Activated gamma-delta T cell treated with anti-CD3 and anti-CD28 coated beads, Interleukin-2, amount 50 U/mL, for 16 hours (primary cell): ENCODE results near the gene CDH23.
"Not testable (repeated sequence)": the region's sequence is repeated elsewhere in the genome, so short reads cannot be mapped to it uniquely, and the experiment has no call there.

Source experiments
- DNase-seq: peaks from one replicate; pipeline ENCODE4 v3.0.0-alpha.2; 2020; ENCODE audit warnings: low read depth

The CDH23 gene

DNA sequence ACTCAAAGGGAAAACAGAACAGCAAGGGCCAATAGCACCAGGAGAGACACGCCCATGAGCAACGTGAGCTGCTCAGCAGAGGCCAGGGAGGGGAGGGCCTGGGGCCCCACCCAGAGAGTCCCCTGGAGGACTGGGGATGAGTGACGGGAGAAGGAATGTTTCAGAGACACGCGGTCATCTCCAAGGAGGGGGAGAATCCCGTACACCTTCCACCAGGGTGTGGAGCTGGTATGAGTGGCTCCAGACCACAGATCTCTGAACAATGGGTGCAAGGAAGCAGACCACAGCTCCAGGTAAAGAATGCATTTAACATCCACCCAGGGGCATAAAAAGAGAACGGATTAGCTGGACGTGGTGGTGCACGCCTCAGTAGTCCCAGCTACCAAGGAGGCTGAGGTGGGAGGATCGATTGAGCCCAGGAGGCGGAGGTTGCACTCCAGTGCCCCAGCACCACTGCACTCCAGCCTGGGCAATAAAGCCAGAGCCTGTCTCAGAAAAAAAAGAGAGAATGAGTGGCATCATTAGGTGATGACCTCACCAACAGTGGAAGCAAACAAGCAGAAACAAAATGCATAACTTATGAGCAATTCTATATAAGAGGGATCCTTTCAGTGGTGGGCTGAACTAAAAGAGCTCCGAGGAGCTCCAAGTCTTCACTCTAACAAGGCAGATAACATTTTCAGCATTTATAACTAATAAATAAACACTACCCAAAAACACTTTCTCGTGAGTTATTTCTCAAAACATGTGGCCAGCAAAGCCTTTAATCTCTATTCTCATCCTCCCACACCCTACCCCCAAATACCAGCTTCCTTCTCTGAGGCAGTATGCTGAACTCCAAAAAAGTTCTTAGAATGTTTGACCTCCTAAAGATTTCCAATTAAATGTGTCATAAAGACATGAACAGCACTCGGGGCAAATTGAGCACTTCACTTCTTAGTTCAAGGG lies 441.8 kb downstream of the CDH23 start:
- DNase-seq, result no peak

GRCh38 chr10:71840177-71840957 lies 443.6 kb downstream of the CDH23 start:
- no peak for DNase-seq

DNA sequence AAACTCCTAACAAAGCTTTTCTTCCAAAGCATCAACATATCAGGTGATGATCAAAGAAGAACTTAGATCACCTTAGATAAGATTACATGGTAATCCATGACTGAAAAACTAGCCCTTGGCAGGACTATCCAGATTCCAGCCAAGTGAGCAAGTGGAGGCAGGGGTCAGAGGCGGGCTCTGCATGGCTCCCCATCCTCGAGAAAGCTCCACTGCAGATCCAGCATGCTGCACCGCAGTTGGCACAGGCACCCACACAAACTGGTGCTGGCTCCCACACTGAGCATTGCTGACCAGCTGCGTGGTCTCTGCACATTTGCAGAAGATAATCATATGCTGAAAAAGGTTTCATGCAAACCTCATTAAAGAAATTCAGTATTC lies 444.2 kb downstream of the CDH23 start:
- DNase-seq, result no peak

- DNase-seq, result no peak
Measured at GRCh38 chr10:71842422-71842821, 445.7 kb downstream of the CDH23 start.

DNA sequence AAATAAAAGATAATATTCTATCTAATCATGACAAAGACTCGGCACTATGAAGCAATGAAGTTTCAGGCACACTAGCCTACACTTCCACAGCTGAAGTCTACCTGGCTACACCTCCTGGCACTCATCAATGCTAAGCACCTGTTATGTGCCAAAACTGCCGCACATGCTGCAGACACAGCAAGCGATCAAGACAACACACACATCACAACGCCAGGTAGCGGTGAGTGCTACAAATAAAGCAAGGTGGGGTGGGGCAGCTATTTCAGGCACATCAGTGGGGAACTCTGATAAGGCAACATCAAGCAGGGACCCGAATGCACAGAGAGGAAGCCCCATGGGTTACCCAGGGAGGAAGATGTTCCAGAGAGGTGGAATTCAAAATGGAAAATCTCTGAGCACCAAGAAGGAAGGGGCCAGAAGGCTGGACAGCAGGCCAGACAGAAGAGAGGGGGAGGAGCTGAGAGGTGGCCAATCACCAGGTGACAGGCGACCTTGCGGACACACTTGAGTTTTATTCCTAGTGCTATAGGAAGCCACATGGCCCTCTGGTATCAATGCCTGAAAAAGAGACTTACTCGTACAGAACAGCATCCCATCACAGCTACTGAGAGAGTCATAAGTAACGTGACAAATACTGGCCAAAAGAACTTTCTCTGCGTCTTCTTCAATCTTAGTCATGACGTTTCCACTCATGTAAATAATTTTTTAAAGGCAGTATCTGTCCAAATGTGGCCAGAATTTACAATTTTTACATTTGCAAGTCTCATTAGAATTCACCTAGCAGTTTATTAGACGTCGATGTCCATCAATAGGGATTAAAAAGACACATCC lies 446.4 kb downstream of the CDH23 start:
- DNase-seq, result no peak

DNA sequence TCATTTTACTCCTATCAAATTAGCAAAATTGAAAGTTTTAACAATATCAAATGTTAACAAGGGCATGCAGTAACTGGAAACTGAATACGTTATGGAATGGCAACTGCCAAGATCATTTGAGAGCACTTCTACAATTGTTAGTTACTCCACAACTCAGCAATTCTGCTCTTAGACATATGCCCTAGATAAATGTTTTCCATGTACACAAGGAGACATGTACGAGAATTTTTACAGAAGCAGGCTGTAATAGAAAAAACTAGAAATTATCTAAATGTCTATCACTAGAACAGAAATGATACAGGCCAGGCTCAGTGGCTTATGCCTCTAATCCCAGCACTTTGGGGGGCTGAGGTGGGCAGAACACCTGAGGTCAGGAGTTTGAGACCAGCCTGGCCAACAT lies 447.4 kb downstream of the CDH23 start:
- no peak for DNase-seq

- no peak for DNase-seq
Measured at GRCh38 chr10:71844695-71845094, 448.0 kb downstream of the CDH23 start.

GRCh38 chr10:71845410-71846405 lies 449.0 kb downstream of the CDH23 start:
- no peak for DNase-seq

- DNase-seq, result no peak
Measured at GRCh38 chr10:71846816-71847215, 450.1 kb downstream of the CDH23 start.

DNA sequence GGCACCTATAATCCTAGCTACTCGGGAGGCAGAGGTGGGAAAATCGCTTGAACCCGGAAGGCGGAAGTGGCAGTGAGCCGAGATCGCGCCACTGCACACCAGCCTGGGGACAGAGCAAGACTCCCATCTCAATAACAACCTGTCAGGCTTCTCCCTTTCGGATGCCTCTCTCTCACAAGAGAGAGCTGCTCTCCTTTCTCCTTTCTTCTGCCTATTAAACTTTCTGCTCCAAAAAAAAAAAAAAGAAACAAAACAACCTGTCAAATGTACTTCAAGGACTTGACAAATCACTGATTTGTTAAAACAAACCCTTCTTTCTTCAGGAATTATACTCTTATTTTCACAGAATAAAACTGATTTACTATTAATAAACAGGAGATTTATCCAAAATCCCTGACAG lies 450.7 kb downstream of the CDH23 start:
- no peak for DNase-seq

DNA sequence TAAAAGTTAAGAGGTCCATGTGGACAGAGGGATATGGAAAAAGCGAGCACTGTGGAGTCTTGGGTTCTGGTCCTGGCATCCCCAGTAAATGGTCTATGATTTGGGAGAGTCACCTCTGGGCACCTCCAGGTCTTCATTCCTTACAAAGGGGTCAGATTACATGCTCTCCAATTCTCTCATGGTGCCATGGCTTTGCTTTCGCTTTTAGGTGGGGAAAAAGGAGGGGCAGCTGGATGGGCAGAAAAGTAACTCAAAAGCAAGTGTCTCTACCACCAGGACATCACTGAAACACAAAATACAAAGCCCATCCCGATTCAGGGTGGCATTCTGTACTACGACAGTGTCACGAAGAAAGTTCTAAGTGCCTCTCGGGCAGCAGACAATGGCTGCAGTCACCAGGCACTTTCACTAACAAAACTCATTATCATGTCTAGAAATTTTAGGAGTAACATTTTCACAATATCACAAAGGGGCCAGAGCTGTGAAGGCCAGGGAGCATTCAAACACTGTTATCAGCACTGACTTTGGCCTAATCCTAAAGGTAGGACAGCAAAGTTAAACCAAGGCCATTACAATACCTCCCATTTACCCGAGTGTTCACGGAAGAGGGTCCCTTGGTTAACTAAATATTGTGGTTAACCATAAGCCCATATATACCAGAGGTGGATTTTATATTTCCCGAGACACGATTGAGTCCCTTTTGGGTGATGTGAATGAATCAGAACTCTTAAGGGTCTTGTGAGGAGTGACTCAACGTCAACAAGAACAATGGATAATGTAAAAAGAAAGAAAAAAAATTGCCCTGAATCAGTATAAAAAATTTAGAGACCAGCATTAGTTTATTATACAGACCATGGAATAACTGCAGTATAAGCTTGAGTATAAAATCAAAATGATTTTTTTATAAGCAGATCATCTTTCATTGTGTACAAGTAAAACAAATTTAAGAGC lies 451.9 kb downstream of the CDH23 start:
- no peak for DNase-seq

- DNase-seq, result no peak
Measured at GRCh38 chr10:71849461-71849908, 452.8 kb downstream of the CDH23 start.

DNA sequence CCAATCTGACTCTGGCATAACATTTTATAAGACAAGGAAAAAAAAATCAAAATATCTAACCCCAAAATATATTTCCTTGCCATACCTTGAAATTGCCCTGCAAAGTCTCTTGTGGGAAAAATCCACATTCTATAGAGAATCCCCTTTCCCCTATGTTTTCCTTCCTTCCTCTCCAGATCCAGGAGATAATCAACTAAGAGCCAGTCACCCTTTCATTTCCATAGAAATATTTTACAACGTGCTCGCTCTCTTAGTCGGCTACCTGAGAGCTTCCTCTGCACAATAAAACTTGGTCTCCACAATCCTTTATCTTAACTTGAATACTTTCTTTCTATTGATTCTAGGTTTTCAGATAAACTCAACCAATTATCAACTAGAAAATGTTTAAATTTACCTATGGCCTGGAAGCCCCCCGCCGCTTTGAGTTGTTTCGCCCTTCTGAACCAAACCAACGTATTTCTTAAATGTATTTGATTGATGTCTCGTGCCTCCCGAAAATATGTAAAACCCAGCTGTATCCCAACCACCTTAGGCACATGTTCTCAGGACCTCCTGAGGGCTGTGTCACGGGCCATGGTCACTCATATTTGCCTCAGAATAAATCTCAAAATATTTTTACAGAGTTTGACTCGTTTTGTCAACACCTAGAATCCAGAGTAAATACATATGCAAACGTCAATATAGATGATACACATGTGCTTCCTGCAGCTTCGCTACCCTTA lies 453.5 kb downstream of the CDH23 start:
- no peak for DNase-seq

GRCh38 chr10:71850743-71851464 lies 454.2 kb downstream of the CDH23 start, which contains the start of gene PSAP:
Gene PSAP (minus strand): TSS chr10:71851251. CDS start chr10:71851221, 30 bp downstream.
- DNase-seq, result peak; percentile 98

DNA sequence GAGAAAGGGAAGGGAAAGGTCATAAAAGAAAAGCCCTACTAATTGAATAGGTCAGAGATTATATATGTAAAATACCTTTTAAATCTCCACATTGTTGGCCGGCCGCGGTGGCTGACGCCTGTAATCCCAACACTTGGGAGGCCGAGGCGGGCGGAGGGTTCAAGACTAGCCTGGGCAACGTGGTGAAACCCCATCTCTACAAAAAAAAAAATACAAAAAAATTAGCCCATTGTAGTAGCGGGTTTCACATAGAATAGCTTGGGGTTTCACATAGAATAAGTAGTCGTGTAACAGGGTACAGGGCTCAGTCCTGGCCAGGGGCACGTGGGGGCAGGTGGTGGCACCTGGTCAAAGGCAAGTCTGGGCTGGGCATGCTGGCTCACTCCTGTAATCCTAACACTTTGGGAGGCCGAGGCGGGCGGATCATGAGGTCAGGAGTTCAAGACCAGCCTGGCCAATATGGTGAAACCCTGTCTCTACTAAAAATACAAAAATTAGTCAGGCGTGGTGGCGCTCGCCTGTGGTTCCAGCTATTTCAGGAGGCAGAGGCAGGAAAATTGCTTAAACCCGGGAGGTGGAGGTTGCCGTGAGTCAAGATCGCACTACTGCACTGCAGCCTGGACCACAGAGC lies 454.9 kb downstream of the CDH23 start:
- DNase-seq, result not testable (repeated sequence)

DNA sequence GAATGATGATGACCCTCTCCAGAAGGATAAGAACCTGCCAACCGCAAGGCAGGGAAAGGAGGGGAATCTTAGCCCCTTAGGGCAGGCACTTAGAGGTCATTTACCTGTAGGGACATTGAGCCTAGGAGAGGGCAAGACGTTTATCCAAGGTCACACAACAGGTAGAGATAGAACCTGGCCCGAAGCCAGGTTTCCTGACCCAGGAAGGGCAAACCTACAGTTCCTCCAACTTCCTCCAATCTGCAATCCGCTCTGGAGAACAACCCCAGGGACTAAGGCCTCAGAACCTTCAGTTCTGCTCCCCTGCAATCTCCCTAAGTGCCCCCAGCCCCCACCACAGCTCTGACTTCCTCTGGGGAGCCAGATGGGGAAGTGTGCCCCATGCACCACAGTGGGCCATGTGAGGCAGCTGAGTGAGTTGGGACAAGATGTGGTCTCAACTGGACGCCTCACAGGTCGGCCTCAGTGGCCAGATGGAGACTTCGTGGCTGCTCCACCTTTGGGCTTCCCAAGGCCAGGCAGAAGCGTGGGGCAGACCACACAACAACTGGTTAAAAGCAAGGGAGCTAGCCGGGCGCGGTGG lies 455.7 kb downstream of the CDH23 start:
- no peak for DNase-seq

- DNase-seq, result no peak
Measured at GRCh38 chr10:71854031-71854430, 457.3 kb downstream of the CDH23 start.
